LNCAP (cell line): ENCODE data around the gene SUGP1.

Experiments
- TF ChIP-seq, protein P1 (sequence below): fragments of 450-650 bp; IDR thresholded peaks from 2 replicates; pipeline ENCODE4 v1.5.1; 2017; ENCODE audit warnings: mild to moderate bottlenecking

Gene SUGP1

DNA sequence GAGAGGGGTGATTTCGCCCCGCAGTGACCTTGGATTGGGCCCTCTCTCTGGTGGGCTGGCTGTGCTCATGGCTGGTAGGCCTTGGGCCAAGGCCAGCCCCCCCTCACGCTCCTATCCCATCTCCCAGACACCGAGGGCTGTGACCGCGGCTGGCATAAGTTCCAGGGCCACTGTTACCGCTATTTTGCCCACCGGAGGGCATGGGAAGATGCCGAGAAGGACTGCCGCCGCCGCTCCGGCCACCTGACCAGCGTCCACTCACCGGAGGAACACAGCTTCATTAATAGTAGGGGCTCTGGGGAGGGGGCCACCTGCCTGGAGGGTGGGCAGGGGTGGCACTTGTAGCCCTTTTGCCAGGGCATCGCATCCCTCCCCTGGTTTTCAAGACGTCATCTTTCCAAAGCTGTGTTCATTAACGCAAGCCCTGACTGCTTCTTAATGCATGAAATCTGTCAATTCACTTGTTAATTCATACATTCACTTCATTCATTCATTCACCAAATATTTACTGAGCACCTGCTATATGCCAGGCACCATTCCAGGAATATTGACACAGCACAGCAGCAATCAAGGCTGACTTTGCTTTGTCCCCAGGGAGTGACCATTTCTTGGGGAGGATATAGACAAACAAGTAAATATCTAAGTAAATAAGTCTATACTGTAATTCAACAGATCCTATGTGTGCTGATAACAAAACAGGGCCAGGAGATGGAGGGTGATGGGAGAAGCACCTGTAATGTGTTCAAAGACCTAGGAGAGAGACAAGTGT is 82.0 kb downstream of the SUGP1 start:
- TF ChIP-seq, protein P1, sequence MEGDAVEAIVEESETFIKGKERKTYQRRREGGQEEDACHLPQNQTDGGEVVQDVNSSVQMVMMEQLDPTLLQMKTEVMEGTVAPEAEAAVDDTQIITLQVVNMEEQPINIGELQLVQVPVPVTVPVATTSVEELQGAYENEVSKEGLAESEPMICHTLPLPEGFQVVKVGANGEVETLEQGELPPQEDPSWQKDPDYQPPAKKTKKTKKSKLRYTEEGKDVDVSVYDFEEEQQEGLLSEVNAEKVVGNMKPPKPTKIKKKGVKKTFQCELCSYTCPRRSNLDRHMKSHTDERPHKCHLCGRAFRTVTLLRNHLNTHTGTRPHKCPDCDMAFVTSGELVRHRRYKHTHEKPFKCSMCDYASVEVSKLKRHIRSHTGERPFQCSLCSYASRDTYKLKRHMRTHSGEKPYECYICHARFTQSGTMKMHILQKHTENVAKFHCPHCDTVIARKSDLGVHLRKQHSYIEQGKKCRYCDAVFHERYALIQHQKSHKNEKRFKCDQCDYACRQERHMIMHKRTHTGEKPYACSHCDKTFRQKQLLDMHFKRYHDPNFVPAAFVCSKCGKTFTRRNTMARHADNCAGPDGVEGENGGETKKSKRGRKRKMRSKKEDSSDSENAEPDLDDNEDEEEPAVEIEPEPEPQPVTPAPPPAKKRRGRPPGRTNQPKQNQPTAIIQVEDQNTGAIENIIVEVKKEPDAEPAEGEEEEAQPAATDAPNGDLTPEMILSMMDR, result no peak

DNA sequence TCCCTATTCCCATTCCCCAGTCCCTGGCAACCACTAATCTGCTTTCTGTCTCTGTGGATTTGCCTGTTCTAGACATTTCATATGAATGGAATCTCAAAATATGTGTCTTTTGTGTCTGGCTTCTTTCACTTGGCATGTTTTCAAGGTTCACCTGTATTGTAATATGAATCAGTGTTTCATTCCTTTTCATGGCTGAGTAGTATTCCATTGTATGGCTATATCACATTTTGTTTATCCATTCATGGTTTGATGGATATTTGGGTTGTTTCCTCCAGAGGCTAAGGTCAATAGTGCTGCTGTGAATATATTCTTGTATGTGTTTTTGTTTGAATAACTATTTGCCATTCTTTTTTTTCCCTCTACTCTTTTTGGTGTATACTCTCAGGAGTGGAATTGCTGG is 84.1 kb downstream of the SUGP1 start:
- TF ChIP-seq, protein P1, result no peak

- TF ChIP-seq, protein P1, result no peak
Measured at GRCh38 chr19:19234220-19234816, 86.0 kb downstream of the SUGP1 start.

DNA sequence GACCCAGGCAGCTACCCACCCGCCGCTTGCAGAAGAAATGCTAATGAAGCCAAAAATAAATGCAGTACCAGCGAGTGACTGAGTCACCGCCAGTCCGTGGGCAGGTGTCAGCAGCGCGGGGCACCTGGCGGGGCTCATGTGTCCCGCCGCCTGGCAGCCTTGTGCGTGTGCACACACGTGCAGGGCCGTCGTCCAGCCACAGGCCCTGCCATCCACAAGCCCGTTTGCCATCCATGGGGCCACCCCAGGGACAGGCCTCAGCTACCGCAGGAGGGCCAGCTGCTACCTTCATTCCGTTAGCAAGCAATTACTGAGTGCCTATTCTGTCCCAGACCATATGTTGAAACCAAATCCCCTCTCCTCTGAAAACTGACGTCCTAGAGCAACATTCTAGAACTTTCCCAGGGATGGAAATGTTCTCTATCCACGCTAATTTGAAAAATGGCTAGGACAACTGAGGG is 88.0 kb downstream of the SUGP1 start:
- TF ChIP-seq, protein P1, result no peak

DNA sequence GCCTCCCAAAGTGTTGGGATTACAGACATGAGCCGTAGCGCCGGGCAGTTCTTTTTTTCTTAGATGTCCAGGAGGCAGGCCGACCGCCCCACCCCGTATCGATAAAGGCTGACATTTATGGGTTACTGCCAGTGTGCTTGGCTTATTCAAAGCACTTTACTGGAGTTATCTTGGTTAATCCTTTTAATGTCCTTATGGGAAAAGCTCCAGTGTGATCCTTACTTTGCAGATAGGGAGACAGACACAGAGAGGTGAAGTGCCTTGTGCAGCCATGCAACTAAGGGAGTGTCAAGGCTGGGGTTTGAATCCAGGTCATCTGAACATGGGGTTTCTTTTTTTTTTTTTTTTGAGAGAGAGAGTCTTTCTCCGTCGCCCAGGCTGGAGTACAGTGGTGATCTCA is 89.3 kb downstream of the SUGP1 start:
- TF ChIP-seq, protein P1, result no peak

- TF ChIP-seq, protein P1, result no peak
Measured at GRCh38 chr19:19229701-19230100, 90.6 kb downstream of the SUGP1 start.

DNA sequence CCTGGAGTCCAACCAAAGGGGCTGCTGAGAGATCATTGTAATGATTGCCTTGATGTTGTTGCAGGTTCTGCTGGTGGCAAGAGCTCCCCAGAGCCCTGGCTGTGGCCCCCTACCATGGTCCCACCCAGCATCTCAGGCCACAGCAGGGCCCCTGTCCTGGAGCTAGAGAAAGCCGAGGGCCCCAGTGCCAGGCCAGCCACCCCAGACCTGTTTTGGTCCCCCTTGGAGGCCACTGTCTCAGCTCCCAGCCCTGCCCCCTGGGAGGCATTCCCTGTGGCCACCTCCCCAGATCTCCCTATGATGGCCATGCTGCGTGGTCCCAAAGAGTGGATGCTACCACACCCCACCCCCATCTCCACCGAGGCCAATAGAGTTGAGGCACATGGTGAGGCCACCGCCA is 93.1 kb downstream of the SUGP1 start:
- TF ChIP-seq, protein P1, result no peak
